Stimulated activated CD4-positive, alpha-beta T cell treated with anti-CD3 and anti-CD28 coated beads, TNF-alpha, amount 100 ng/mL, for 24 hours (primary cell): ENCODE data around the gene IP6K3.

Source experiments
- DNase-seq, 3 experiments: peaks; one replicate each; pipeline ENCODE4 v3.0.0-alpha.2; 2020; ENCODE audit warnings: low read depth in 3 of 3

The IP6K3 gene

GRCh38 chr6:33759887-33760629, 13.4 kb upstream of the IP6K3 start:
- no peak for DNase-seq

GRCh38 chr6:33758815-33759216, 12.1 kb upstream of the IP6K3 start:
- DNase-seq = no peak

- DNase-seq = no peak
Observed at GRCh38 chr6:33757906-33758305, 11.2 kb upstream of the IP6K3 start.

- DNase-seq = no peak
Observed at GRCh38 chr6:33757113-33757512, 10.4 kb upstream of the IP6K3 start.

DNA sequence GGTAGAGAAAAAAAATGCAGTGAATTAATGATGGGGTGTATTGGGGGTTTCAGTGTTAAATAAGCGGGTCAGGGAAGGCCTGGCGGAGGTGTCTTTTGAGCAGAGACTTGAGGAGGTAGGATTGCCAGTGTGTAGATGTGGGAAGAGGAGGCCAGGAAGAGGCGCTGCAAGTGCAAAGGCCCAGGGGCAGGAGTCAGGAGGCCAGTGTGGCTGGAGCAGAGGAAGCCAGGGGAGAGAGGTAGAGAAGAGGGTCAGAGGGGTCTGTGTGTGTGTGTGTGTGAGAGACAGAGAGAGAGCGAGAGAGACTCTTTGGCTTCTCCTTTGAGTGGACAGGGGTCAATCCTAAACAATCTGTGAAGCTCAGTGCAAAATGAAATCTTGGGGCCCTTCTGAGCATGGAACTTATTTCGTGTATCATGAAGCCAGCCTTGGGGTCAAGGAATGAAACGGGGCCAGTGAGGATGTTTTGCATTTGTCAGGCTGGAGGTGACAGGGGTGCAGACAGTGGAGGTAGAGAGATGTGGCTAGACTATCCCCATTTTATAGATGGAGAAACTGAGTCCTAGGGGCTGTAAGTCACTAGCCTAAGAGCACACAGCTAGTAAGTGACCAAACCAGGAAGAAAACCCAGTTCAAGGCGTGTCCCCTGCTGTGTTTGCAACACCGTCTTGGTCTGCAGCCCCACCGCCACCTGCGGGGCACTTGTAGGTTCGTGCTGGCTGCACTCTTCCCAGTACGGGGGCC, 9.7 kb upstream of the IP6K3 start:
- no peak for DNase-seq

- no peak for DNase-seq
Observed at GRCh38 chr6:33755070-33755869, 8.6 kb upstream of the IP6K3 start.

- no peak for DNase-seq
Observed at GRCh38 chr6:33754222-33754621, 7.5 kb upstream of the IP6K3 start.

DNA sequence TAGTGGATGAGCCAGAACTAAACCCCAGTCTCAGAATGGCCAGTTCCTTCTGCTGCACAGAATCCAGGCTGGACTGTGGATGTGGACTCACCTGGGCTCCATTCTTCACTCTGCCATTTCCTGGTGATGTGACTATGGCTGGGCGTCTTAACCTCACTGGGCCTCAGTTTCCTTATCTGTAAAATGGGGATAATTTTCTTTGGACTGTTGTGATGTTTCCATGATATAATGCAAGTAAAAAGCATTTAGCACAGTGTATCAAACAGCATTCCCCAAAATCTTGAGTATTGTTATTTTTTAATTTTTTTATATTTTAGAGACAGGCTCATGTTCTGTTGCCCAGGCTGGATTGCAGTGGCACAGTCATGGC, 5.9 kb upstream of the IP6K3 start:
- DNase-seq = no peak

DNA sequence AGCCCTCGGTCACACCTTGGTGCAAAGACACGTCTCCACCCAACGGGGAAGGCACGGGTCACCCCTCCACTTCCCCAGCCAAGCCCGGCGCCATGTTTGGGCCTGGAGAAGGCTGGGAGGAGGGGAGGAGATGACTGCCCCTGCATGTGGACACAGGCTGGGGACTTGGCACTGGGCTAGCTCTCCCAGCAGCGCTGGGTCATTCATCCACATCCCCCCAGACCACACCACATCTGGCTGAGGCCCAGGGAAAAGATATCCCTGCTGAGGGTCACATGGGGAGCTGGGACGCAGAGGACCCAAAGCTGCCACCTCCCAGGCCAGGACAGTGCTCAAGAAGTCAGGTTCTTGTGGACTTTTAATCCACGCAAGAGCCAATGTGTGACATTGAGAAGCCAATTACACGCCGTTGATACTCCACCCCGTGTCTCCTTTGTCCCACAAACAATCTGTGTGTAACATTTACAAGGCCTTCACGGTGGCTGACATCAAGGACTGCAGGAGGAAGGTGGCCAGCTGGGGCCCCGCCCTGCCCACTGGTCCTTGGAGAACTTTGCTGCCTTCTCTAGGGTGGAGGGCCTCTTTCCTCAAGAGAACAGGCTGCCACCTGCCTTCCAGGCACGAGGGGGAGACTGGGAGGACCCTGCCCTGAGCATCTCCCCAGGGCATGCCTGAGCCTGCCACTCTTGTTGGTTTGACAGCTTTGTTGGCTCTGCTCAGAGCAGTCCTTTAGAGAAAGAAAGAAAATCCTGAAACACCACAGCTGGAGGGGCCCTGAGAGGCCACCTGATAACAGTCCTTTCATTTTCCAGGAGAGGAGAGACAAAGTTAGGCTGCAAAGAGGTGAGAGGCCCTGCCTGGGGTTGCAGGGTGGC, 5.3 kb upstream of the IP6K3 start:
- no peak for DNase-seq

- DNase-seq = no peak
Observed at GRCh38 chr6:33750244-33750991, 3.7 kb upstream of the IP6K3 start.

GRCh38 chr6:33749401-33749800, 2.7 kb upstream of the IP6K3 start:
- no peak for DNase-seq

DNA sequence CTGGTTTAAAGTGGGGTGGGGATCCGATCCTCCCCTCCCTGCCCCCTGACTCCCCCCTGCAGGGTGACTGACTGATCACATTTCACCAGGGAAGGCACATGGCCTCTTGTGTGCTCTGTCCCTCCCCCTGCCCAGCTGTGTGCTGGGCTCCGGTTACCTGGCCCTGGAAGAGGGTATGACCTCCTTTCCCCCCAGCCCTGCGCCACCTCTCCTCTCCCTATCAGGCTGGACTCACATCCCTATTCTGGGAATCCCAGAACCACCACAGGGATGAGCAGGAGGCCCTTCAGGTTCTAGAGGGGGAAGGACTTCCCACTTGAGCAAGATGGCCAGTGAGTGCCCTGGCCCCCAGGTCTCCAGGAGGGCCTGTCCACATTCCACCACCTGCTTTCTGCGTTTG, 2.1 kb upstream of the IP6K3 start:
- no peak for DNase-seq

DNA sequence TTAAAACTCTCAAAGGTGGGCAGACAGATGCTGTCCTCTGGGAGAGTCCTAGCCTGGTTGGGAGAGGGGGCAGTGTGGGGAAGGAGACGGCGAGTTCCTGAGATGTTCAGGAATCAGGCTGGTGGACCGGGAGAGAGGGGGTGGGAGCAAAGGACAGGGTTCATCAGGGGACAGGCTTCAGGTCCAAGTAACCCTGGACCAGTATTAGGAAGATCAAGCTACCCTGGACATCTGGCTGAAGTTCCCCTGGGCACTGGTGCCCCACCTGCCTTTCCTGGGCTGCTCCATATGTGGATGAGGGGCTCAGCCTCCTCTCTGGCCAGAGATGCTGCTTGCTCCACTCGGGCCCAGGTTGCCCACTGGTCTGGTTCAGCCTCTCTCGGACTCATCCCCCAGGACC, 1.1 kb upstream of the IP6K3 start:
- no peak for DNase-seq

DNA sequence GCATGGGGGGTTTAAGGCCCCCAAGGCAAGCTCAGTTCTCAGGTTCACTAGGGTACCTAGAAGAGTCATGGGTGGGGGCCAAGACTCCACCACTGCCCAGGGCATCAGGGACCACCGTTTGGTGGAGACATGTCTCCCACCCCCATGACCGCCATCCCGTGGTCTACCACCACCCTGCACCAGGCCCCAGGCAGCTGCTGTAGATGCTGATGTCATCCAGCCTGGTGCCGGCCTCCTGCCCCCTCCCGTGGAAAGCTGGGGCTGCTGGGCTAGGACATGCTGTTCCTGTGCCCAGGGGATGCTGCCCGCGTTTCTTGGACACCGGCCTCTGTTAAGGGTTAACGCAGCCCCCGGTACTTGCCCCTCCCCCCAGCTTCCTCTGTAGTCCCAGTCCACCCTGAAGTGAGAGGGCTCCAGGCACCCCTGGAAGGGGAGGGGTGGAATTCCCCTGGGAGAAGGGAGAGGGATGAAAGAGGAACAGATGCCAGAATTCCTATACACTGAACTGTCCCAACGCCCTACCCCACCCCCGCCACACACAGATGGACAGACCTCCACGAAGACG, 587 bp downstream of the IP6K3 start:
- no peak for DNase-seq

GRCh38 chr6:33745548-33745947, 1.2 kb downstream of the IP6K3 start:
- no peak for DNase-seq

DNA sequence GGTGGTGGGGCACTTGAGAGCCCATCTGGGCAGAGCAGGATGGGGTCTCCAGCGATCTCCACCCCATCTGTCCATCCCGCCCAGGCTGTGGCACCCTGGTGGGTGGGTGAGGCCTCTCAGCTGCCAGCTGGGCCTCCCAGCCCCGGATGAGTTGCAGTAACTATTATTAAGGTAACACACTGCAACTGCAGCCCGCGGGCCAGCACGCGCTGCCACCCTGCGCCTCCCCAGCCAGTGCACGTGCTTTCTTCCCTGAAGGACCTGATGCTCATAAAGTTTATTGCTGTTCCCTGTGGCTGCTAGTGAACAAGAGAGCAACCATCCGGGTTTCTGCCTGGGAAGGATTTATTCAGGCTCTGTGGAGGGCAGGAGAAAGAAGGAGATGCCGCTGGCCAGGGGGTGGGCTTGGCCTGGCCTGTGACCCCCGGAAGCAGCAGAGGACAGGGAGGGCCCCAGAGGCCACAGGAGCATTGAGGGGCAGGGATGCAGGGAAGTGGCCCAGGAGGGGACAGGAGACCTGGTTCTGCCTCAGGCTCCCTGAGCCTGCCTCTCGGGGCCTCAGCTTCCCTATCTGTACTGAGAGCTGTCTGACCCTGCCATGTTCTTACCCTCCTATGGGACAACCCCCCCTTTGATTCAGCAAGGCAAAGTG, 1.7 kb downstream of the IP6K3 start:
- no peak for DNase-seq

GRCh38 chr6:33744001-33744848, 2.5 kb downstream of the IP6K3 start:
- DNase-seq = peak; percentile 38 to 73 (median 53)

DNA sequence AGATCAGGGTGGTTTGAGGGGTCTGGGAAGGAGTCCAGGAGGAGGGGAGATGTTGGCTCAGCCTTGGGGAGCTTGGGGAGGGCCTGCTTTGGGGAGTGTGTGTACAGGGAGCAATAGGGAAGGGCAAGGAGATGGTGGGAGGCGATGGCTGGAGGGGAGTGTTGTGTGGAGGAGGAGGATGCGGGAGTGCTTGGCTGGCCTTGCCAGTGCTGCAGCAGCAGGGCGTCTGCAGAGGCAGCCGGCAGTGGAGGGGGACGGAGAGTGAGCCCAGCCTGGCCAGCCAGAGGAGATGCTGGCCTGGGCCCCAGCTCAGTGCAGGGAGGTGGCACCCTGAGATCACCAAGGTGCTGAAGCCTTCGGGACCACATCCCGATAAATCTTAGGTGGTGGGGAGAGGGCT, 3.9 kb downstream of the IP6K3 start:
- DNase-seq = no peak

GRCh38 chr6:33742092-33742491, 4.6 kb downstream of the IP6K3 start:
- DNase-seq = no peak
